GM21529 (cell line): ENCODE measurements around the gene DAPK2.
"Not testable (repeated sequence)": the region's sequence is repeated elsewhere in the genome, so short reads cannot be mapped to it uniquely, and the experiment has no call there.

ENCODE experiments used
- ATAC-seq: cut with Tn5 transposase; IDR thresholded peaks from one replicate; pipeline ENCODE4 v1.9.1; 2021; ENCODE audit not compliant: unreplicated experiment

Gene DAPK2

DNA sequence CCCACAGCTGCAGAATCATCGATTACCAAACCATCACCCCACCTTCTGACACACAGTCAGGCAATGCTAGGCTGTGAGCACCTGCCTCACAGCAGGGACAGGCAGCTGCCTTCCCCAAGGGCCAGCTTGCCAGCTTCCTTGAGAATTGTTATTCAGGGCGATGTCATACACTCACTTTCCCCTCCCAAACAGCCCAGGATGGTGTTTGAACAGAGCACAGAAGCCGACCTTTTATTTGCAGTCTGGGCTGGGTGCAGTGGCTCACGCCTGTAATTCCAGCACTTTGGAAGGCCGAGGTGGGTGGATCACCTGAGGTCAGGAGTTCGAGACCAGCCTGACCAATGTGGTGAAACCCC, 128.0 kb downstream of the DAPK2 start:
- no peak for ATAC-seq

DNA sequence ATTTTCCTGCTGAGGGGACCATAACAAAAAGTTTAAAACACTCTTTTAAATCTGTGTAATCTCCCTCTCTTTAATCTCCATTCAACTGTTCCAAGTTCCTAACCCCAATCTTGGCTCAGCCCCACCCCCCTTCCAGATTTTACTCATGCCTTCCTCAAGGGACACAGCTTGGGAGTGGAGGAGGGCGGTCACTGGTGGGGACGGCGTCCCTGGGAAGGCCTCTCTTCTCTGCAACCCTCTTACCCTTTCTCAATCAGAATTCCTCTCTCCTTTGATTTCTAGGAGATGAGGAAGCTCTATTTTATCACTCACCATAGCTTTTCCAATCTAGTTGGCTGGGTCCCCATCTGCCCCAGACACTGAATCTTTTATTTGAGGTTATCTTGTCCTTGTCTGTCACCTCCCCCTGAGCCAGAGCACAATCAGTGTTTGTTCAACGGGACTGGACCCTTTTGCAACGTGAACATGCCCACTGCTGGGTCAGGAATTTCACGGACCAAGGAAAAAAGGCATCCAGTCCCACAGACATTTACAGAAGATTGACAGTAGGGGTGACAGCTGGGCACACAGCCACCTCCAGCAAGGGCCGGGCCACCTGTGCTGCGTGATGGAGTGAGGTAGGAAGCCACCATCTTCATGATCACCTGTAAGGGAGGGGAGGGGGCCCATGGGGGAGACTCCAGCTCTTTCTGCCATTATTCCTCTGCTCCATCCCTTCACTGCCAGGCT, 128.5 kb downstream of the DAPK2 start:
- ATAC-seq: no peak

DNA sequence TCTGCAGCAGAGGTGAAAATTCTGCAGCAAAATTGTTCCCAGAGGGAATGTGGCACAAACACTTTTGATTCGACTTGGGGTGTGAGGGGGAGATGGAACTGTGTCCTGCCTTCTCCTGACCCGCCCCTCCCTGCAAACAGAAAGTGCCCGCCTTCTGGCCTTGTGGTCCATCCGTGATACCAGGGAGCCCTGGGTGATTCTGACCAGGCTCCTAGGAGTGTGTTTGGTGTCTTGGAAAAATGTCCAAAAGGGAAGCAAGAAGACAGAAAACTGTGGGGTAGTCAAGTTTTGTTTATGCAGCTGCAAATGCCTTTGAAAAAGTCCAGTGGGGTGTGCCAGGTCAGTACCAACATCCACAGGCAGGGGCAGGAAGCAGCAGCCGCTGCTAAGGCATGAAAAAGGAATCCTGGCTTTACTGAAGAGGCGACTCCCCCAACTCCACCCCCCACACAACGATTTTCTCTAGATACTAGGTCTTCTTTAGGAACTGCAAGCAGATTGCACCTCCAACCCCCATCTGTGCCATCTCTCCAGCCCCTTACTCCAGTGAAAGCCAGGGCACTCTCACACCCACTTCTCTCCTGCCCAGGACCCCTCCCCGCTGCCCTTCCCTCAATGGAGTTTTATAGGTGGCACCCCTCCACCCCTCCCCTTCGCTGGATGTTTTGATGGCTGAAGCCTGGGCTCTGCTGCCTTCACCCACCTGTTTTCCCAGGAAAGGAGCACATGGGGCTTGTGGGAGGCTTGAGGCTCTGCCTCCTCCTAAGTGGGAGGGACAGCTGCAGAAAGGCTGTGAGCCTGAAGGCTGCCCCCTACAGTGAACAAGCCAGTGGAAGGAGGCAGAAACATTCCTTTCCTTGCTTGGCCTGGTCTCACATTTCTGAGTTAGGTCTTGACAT, 130.2 kb downstream of the DAPK2 start:
- ATAC-seq: no peak

DNA sequence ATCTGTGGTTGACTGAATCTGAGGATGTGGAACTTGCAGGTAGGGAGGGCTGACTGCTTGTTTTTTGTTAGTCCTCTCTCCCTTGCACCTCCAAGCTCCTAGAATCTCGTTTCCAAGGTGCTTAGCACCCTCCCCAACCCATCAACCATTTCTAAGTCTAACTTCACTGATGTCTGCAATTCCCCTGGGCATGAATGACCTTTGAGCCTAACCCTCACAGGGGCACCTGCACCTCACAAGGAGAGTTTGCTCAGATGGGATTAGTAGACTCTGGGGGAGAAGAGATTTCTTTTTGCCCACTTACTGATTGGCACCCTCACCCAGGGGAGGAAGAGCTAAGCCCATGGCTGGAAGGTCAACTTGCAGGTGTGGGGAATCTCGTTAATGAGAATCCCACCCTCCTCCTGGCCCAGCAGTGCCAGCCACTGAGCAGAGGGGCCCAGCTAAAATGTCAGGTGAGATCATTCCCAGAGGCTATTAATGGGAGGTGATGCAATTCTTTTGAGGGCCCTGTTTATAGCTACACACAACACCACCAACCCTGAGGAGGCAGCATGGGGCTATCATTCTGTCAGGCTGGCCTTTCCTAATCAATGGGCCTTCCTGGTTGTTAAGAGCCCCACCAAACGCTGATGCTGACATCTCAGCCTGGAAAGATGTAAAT, 130.9 kb downstream of the DAPK2 start:
- no peak for ATAC-seq

DNA sequence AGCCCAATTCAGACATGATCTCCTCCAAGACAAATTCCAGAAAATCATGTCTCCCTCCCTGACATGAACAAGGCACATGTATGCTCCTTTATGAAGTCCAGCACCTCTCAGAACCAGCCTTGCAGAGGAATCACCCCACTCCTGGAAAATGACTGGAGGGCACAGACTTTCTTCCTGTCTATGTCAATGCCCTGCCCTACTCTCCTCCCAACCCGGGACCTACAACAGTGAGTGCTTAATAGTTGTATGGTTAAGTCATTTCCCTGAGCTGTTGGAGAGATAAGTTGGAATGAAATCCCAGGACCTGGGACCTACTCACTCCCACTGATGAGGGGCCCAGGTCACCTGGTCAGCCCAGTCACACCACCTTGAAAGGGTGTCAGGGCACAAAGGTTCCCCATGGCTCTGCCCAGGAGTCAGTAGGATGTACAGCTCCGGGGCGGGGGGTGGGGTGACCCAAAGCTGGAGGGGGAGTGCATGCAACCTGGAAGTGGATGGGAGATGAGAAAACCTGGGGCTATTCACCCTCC, 132.4 kb downstream of the DAPK2 start:
- no peak for ATAC-seq

DNA sequence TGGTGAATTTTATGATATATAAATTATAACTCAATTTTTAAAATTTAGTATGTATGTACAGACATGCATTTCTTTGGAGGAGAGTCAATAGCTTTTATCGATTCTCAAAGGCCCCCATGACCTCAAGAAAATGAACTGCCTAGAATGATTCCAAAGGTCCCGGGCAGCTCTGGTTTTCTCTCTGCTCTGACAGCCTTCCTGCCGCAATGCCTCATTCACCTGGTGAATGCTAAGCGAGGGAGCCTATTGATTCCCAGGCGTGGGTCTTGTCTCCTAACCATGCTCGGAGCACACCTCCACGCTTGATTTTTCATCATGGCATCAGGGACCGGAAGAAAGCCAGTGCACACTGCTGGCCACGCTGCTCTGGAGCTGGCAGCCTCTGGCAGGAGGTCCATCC, 132.9 kb downstream of the DAPK2 start:
- ATAC-seq: no peak

DNA sequence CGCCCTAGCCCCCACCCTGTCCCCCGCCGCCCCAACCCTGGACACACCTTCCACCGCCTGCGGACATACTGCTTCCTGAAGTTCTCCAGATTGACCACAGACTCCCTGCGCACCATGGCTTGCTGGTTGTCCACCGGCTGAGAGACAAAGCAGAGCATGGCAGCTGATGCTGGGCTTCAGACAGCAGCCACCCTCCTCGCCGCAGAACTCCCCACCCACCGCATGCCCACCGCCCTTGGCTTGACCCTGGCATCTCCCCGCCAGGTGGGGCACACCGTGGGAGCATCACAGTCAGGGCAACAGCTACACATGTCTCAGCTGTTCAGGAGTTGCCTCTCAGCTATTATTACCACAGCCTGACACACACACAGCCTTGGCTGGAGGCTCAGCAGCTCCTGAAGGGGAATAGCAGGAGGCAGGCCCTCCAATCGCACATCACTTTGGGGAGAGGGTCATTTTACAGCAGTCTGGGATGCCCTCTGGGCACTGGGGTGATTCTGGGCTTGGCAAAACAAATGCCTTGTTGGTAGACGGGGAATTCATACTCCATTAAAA, 134.1 kb downstream of the DAPK2 start:
- no peak for ATAC-seq

DNA sequence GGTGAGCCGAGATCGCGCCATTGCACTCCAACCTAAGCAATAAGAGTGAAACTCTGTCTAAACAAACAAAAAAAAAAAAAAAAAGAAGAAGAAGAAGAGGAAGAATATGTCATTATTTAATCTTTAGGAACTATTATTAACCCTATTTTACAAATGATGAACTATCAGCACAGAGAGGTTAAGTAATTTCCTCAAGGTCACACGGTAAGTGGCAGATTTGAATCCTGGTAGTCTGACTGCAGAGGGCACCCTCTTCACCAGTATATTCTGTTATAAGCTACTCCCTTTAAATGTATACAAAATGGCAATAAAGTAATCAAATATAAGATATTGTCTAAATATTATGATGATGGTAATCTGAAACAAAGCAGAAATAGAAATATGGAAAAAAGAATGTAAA, 135.1 kb downstream of the DAPK2 start:
- no peak for ATAC-seq

DNA sequence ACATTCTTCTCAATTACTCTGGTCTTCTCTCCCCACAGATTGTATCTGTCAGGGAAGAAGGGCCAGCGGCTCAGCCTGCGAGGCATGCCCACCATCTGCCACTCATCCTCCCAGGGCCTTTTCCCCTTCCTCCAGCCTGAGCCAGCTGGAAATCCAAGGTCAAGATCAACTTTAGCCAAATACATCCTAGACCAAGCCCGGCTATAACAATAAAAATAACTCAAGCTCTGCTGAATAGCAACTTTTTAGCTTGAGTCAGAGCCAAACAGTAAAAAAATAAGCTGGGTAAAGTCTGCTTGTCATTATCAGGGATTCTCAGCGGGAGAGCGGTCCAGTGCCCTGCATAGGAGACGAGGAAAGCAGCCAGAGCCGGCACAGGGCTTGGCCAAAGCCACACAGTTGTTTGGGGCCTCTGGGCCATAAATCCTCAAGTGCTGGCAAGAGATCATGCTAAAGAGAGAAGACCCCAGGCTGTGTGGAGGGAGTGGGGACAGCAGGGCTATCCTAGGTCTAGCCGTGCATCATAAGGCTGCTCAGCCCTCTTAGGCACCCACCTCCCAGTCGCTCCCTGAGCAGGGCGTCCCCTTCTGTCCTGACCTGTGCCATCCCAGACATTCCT, 136.4 kb downstream of the DAPK2 start:
- no peak for ATAC-seq

DNA sequence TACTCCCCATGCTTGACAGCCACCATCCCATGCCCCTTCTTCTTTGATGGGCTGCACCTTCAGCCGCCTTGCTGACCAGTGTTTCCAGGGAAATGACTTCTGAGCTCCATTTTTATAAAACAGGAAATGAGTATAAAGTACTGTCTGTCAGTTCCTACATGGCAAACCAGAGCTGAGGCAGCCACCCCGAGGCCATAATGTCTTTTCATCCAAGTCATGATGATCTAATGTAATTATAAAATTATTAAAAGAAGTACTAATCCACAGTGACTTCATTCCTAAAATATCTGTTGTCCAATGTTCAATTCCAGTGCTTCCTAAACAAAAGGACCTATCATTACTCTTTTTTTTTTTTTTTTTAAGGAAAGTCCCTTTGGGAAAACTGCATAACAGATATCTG, 137.3 kb downstream of the DAPK2 start:
- ATAC-seq: no peak

DNA sequence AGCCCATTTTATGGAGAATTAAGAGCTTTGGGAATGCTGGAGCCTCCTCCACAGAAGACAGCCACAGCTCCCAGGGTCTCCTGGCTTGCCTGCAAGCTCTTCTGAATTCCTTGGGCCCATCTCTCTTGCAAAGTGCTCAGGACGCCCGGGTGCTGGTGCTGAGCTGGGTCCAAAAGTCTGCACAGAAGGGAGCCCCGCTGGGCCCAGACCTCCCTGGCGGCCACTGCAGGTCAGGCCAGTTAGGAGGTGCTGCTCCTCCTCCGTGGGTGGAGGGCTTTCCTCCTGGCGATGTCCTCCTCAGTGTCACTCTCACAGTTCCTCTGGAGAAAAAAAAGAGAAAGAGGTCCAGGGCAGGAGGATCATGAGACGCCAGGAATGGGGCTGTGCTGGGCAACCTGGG, 138.0 kb downstream of the DAPK2 start:
- ATAC-seq: no peak

DNA sequence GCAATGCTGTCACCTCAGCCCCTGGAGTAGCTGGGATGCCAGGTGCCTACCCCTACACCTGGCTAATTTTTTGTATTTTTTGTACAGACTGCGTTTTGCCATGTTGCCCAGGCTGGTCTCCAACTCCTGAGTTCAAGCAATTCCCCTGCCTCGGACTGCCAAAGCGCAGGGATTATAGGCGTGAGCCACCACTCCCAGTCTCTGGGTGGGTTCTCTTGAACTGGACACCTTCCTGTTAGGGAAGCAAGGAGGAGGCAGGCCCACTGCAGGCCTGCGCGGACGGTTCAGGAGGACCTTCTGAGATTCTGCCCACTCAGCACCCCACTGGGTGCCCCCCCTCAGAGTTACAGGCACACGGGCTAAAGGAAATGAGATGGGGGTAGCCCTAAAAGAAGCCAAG, 138.8 kb downstream of the DAPK2 start:
- ATAC-seq: no peak

DNA sequence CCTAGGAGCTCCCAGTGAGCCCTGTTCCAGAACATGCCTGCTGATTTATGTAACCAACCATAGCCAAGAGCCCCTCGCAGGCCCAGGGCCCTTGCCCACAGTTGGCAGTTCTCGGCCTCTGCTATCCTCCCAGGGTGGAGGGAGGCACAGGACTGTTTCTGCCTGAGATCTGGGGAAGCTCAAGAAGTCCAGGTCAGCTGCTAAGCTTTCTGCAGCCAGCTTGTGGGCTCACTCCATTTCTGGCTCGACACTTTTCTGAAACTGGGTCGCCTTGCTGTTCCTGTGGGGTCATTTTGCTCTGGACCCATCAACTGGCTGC, 140.1 kb downstream of the DAPK2 start:
- ATAC-seq: no peak

DNA sequence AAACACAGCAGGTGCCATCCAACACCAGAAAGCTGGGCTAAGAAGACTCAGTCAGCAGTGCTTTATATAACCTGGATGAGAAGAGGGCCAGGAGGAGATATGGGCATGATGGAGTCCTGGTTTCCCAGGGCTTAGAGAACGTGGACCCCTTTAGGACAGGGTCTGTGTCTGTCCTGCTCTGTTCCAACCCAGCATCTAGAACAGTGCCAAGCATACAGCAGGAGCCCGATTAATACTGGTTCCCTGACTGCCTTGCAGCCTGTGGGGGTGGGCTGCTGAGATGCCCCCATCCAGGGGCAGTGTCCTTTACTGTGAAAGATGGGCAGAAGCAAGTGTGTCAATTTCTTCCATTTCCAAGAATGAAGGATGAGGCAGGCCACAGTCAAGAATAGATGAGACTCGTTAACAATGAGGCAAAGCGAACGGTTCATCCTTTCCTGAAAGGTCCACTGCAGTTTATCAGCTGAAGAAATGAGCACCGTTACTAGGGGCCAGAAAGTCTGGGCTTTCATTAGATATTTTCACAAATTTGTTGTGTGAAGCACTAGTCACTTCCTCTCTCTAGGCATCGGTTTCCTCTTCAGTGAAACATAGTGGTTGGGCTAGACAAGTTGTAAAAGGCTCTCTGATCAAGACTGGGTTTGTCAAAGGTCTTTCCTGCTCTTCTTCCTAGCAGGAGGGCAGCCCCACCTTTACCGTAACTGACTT, 140.6 kb downstream of the DAPK2 start:
- ATAC-seq: peak; percentile 55

DNA sequence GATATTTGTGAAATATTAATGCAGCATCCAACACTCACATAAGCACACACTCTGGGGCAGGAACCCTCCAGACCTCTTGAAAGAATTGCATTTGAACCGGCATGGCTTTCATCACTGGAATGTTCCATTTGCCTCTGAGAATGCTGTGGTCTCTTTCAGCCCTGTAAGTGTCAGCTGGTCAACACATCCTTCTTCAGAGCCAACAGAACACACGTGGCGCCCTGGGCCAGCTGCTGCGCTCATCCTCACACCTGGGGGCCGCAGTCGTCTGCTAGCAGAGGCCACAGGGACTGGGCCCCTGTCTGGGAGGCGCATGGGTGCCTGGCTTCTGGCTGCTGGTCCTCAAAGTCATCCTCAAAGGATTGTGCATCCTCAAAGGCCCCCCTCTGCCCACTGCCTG, 141.2 kb downstream of the DAPK2 start:
- ATAC-seq: no peak

DNA sequence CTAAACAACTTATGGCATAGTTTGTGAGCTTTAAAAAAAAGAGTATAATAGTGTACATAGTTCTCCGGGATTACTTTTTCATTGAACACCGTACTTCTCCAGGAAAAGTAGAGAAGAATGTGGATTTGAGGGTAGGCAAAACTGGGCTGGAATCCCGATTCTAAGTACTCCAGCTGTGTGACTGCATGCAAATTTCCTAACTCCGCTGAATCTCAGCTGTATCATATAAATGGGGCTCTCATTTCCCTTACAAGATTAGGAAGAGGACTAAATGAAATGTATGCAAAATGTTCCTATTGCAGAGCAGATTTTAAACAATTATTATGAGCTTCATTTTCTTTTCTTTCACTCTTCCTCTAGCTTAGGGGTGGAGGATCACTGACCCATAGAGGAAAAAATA, 142.2 kb downstream of the DAPK2 start:
- no peak for ATAC-seq

DNA sequence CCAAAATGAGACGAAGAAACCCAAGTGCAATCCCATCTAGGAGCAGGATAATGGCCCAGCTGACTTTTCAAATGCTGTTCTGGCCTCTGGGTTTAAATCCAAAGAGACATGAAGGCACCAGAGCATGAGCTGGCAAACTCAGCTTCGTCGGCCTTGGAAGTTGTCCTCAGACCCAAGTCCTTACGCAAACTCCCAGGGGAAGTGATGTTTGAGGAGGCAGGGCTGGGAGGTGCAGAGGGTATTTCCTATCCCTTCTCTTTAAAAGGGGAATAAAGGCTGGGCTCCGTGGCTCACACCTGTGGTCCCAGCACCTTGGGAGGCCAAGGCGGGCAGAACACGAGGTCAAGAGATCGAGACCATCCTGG, 143.6 kb downstream of the DAPK2 start:
- no peak for ATAC-seq

DNA sequence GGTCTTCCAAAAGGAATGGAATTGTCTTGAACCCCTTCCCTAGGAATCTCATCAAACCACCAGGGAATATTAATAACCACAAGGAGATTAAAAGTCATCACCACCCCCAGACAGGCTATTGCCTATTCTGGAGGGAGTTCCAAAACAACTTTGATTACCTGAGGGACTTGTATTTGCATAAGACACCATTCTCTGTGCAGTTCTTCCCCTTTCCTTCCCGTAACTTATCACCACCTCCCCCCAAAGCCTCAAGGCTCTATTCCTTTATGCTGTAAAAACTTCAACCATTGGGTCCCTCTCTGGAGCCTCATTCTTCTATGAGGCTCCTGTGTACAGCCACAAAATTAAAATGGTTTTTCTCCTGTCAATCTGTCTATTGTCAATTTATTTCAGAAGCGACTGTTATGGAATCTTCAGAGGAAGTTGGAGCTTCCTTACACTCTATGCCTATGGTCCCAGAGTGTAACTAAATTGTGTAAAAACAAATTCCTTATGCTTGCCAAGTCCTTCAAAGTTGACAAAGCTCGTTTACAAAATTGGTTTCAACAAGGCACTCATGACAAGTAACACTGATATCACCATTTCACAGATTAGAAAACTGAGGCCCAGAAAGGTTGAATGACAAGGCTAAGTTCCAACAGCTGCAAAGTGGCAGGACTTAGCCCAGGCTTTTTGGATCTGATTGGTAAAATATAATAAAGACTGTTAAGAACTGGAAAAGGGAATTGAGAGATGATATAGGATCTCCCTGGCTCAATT, 144.2 kb downstream of the DAPK2 start:
- ATAC-seq: no peak

DNA sequence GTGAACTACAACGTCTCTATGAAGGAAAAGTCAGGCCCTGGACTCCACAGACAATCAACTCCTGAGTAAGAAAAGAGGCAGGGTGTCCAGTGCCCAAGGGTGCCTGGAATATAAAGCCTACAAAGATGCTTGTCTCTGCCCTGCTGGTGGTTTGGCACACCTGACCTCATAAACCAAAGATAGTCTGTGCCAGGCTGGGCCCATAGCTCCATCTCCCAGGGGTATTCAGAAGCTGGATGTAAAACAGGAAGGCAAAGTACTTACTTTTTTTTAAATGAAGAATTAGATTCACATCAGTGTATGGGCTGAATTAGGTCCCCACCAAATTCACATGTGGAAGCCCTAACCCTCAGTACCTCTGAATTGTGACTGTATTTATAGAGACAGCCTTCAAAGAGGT, 146.0 kb downstream of the DAPK2 start:
- ATAC-seq: no peak

DNA sequence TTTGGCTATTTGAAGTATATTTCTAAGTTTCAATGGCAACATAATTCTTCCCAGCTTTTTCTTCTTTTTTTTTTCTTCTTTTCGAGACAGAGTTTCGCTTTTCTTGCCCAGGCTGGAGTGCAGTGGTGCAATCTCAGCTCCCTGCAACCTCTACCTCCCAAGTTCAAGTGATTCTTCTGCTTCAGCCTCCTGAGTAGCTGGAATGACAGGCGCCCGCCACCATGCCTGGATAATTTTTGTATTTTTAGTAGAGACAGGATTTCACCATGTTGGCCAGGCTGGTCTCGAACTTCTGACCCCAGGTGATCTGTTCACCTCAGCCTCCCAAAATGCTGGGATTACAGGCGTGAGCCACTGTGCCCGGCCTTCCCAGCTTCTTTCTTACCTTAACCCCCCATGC, 146.7 kb downstream of the DAPK2 start:
- not testable (repeated sequence) for ATAC-seq
